A673 (cell line): ENCODE results near the gene SELENON. TPM values are rescaled to one million over a fixed set of nuclear protein-coding genes. Genes with fewer than 3 reads are reported as not detected.

Experiments used
- BruUV-seq: library from RNA; stranded (reverse); fragments of 400-500 nt; replicated peaks from 2 replicates; lab custom pipeline; 2021; lab: Mats Ljungman, UMichigan
- CTCF ChIA-PET: fragments of 300-600 bp; sonication (Branson Sonifier 250); formaldehyde crosslinking; loops from one replicate; lab custom pipeline; 2022; ENCODE audit warnings: antibody characterized with exemption; lab: Charles Lee
- POLR2A ChIA-PET: fragments of 300-600 bp; sonication (Branson Sonifier 250); formaldehyde crosslinking; loops from one replicate; lab custom pipeline; 2022; ENCODE audit warnings: antibody characterized with exemption; ENCODE audit not compliant: low non-redundant PET; lab: Charles Lee
- DNase-seq: peaks from one replicate; pipeline ENCODE4 v3.0.0-alpha.2; 2015; ENCODE audit warnings: low spot score
- H3K27ac ChIP-seq: fragments of 200-600 bp; sonication (generic); 2 replicates; pipeline ENCODE4 v1.5.1; 2016; ENCODE audit warnings: mixed run types, low read depth, mild to moderate bottlenecking, mixed read lengths, antibody characterized with exemption, low read length; ENCODE audit not compliant: poor library complexity, severe bottlenecking
- H3K27me3 ChIP-seq: fragments of 200-600 bp; sonication (generic); replicated peaks from 2 replicates; pipeline ENCODE4 v1.6.1; 2017; ENCODE audit warnings: mixed run types, low read depth, mild to moderate bottlenecking, mixed read lengths, antibody characterized with exemption, low read length; ENCODE audit not compliant: insufficient read depth, poor library complexity
- H3K36me3 ChIP-seq: fragments of 200-600 bp; sonication (generic); 2 replicates; pipeline ENCODE4 v1.6.1; 2016; ENCODE audit warnings: mixed run types, mild to moderate bottlenecking, mixed read lengths, antibody characterized with exemption, low read length; ENCODE audit not compliant: insufficient read depth, poor library complexity, severe bottlenecking
- H3K4me1 ChIP-seq: fragments of 200-600 bp; sonication (generic); 2 replicates; pipeline ENCODE4 v1.6.1; 2017; ENCODE audit warnings: mixed run types, mild to moderate bottlenecking, mixed read lengths, antibody characterized with exemption, low read length; ENCODE audit not compliant: insufficient read depth, poor library complexity, severe bottlenecking
- H3K4me3 ChIP-seq: fragments of 200-600 bp; sonication (generic); 2 replicates; pipeline ENCODE4 v1.5.1; 2016; ENCODE audit warnings: low read depth, mixed run types, mild to moderate bottlenecking, mixed read lengths, low read length; ENCODE audit not compliant: poor library complexity, severe bottlenecking
- H3K9me3 ChIP-seq: fragments of 200-600 bp; sonication (generic); 2 replicates; pipeline ENCODE4 v1.6.1; 2016; ENCODE audit warnings: mixed run types, low read depth, mild to moderate bottlenecking, mixed read lengths, antibody characterized with exemption, low read length; ENCODE audit not compliant: poor library complexity, severe bottlenecking
- EZH2 ChIP-seq: fragments of 200-600 bp; sonication (generic); IDR thresholded peaks from 2 replicates; pipeline ENCODE4 v1.6.1; 2017; ENCODE audit warnings: borderline replicate concordance, low read depth, mild to moderate bottlenecking, mixed read lengths, antibody characterized with exemption, low read length; ENCODE audit not compliant: poor library complexity, severe bottlenecking
- intact Hi-C: fragments of 100-400 bp; cut with micrococcal nuclease; formaldehyde crosslinking; loops from one replicate; pipeline ENCODE4 v1.10.0; 2022; ENCODE audit not compliant: unreplicated experiment
- total RNA-seq: library from RNA; stranded (reverse); gene quantifications from 2 replicates; pipeline ENCODE4 v1.2.3, GENCODE V29; 2021
- TF ChIP-seq, protein P1 (sequence below): fragments of 300-800, 200-600 bp; sonication (generic); conservative IDR thresholded peaks from 2 replicates; pipeline ENCODE4 v1.5.1; 2017; ENCODE audit warnings: low read depth, mild to moderate bottlenecking, antibody characterized with exemption, low read length, moderate library complexity, mixed read lengths

Gene SELENON
- total RNA-seq, 1 experiment from 2014 or later = 50.4 TPM

DNA sequence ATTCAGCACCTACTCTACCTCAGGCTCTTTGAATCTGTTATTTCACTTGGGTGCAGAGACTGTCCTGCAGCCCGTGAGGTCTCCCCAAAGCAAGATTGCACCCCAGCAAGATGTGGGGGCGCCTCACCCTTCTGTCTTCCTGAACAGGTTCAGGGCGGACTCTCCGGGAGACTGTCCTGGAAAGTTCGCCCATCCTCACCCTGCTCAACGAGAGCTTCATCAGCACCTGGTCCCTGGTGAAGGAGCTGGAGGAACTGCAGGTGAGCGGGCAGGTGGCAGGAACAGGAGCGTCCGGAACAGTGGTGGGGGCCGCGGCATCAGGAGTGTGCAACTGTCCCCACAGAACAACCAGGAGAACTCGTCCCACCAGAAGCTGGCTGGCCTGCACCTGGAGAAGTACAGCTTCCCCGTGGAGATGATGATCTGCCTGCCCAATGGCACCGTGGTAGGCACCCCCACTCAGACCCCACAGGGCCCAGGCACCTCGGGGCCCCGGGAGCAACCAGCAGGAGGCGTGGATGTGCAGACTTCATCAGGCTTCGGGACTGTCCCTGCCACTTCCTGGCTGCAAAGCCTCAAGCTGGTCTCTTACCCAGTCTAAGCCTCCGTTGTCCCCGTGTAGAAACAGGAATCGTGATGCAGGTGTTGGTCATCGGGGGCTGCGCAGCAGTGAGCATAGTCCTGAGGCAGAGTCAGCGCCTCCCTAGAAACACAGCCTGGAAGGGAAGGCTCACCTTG is 13.9 kb downstream of the SELENON start:
- BruUV-seq = no TSS peak
- Histone ChIP-seq H3K4me1 (no peaks in the 10 kb centered on the region), H3K36me3 (no peaks in the 10 kb centered on the region), H3K9me3 (no peaks in the 10 kb centered on the region), H3K27ac (no peak overlapping the region), H3K27me3 (no peaks in the 10 kb centered on the region), H3K4me3 (no peak overlapping the region)
- intact Hi-C loops = loop anchor here (5.0 kb wide), 1 partner anchor 197 kb away; the partner anchor contains the start of gene MAN1C1
- DNase-seq = no peak
- TF ChIP-seq, protein P1, sequence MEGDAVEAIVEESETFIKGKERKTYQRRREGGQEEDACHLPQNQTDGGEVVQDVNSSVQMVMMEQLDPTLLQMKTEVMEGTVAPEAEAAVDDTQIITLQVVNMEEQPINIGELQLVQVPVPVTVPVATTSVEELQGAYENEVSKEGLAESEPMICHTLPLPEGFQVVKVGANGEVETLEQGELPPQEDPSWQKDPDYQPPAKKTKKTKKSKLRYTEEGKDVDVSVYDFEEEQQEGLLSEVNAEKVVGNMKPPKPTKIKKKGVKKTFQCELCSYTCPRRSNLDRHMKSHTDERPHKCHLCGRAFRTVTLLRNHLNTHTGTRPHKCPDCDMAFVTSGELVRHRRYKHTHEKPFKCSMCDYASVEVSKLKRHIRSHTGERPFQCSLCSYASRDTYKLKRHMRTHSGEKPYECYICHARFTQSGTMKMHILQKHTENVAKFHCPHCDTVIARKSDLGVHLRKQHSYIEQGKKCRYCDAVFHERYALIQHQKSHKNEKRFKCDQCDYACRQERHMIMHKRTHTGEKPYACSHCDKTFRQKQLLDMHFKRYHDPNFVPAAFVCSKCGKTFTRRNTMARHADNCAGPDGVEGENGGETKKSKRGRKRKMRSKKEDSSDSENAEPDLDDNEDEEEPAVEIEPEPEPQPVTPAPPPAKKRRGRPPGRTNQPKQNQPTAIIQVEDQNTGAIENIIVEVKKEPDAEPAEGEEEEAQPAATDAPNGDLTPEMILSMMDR = no peak
- TF ChIP-seq EZH2 = no peak
- CTCF ChIA-PET = no interaction called here
- POLR2A ChIA-PET = no interaction called here

DNA sequence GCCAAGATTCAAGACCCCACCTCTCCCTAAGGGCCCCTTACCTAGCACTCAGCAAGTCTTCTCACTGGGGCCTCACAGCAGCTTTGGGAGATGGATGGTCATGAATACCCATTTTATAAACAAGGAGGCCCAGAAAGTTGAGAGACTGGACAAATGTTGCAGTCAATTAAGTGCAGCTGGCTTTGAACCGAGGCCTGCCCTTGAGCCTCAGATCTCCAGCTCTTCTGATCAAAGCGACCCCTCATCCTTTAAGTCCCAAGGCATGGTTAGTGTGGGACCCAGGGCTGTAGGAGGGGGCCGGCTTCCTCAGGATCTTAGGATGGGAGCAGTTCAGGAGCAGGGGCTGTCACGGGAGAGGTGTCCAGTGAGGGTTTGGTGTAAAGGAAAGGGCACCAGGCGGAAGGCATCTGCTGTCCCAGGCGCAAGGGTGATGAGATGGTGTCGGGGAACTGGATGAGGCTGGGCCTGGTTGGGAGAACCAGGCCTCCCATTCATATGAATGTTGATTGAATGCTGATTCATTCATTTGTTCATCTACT is 14.6 kb downstream of the SELENON start:
- Histone ChIP-seq H3K27ac (no peak overlapping the region), H3K36me3 (no peaks in the 10 kb centered on the region), H3K4me3 (no peak overlapping the region), H3K4me1 (no peaks in the 10 kb centered on the region), H3K27me3 (no peaks in the 10 kb centered on the region), H3K9me3 (no peaks in the 10 kb centered on the region)
- intact Hi-C loops = loop anchor here (5.0 kb wide), 1 partner anchor 197 kb away; the partner anchor contains the start of gene MAN1C1
- BruUV-seq = no TSS peak
- ChIA-PET POLR2A (no interaction called here), CTCF (no interaction called here)
- DNase-seq = no peak
- TF ChIP-seq, protein P1 = no peak
- TF ChIP-seq EZH2 = no peak

DNA sequence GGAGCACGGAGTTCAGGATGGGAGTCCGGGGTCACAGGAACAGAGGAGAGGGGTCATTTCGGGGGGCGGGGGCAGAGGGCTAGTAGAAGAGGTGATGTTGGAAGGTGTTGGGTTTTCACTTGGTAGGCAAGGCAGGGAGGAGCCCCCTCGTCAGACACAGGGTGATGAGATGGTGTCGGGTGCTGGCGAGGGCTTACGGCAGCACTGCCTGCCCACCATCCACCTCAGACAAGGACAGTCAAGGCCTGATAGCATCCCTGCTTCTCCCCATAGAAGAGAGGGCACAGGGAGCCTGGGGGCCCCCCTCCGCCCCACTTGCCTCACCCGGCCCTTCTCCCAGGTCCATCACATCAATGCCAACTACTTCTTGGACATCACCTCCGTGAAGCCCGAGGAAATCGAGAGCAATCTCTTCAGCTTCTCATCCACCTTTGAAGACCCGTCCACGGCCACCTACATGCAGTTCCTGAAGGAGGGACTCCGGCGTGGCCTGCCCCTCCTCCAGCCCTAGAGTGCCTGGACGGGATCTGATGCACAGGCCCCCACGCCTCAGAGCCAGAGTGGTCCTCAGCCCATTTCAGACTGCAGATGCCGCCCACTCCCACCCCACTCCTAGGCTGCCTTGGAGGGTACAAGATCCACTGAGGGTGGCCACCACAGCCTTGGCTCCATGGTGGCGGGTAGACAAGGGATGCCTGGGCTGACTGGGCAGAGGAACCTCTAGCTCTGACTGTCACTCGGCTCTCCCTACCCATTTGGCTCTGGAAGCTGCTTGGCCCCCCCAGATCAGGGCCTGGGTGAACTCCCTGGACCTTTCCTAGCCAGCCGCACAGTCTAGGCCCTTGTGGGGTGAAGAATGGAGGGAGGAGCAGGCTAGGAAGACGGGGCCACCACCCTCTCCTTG is 15.5 kb downstream of the SELENON start:
- no peaks in the 10 kb centered on the region for H3K36me3 ChIP-seq
- DNase-seq = no peak
- no peaks in the 10 kb centered on the region for H3K4me1 ChIP-seq
- CTCF ChIA-PET = interaction anchor here (0.5 to 0.7 kb wide), 2 partner anchors 222 to 294 kb away, joined by 3 to 4 read pairs; no protein-coding TSS in a partner anchor
- H3K27ac ChIP-seq = no peak overlapping the region
- no peak overlapping the region for H3K4me3 ChIP-seq
- H3K27me3 ChIP-seq = no peaks in the 10 kb centered on the region
- no peak for TF ChIP-seq EZH2
- TF ChIP-seq, protein P1 = no peak
- H3K9me3 ChIP-seq = no peaks in the 10 kb centered on the region
- BruUV-seq = no TSS peak
- intact Hi-C loops = no loop called here
- POLR2A ChIA-PET = interaction anchor here (0.5 kb wide), 1 partner anchor 198 kb away, joined by 4 read pairs; no protein-coding TSS in a partner anchor
